ENCODE measurements around the gene KRT79. TPM values are rescaled to one million over a fixed set of nuclear protein-coding genes. Genes with fewer than 3 reads are reported as not detected.

The KRT79 gene
- total RNA-seq, 1 donor from 2014 or later, result not detected

GRCh38 chr12:52783563-52784316 lies 50.4 kb downstream of the KRT79 start:
- Mint-ChIP-seq H3K9me3 (no peaks in the 10 kb centered on the region), H3K4me1 (no peaks in the 10 kb centered on the region), H3K27ac (ENCODE audit: unreplicated experiment) (no peak overlapping the region), H3K4me3 (no peak overlapping the region), H3K36me3 (ENCODE audit: low read depth) (no peaks in the 10 kb centered on the region), H3K27me3 (ENCODE audit: low read depth) (peaks cover 45% of the 10 kb centered on the region)
- DNase-seq (ENCODE audit: low read depth, low spot score), result no peak
- TF ChIP-seq, protein P1, sequence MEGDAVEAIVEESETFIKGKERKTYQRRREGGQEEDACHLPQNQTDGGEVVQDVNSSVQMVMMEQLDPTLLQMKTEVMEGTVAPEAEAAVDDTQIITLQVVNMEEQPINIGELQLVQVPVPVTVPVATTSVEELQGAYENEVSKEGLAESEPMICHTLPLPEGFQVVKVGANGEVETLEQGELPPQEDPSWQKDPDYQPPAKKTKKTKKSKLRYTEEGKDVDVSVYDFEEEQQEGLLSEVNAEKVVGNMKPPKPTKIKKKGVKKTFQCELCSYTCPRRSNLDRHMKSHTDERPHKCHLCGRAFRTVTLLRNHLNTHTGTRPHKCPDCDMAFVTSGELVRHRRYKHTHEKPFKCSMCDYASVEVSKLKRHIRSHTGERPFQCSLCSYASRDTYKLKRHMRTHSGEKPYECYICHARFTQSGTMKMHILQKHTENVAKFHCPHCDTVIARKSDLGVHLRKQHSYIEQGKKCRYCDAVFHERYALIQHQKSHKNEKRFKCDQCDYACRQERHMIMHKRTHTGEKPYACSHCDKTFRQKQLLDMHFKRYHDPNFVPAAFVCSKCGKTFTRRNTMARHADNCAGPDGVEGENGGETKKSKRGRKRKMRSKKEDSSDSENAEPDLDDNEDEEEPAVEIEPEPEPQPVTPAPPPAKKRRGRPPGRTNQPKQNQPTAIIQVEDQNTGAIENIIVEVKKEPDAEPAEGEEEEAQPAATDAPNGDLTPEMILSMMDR (conservative IDR thresholded peaks at IDR 0.05), result no peak

- no peak overlapping the region for H3K4me3 Mint-ChIP-seq
- no peaks in the 10 kb centered on the region for H3K9me3 Mint-ChIP-seq
- H3K27ac Mint-ChIP-seq (ENCODE audit: unreplicated experiment), result no peak overlapping the region
- TF ChIP-seq, protein P1 (conservative IDR thresholded peaks at IDR 0.05), result no peak
- H3K27me3 Mint-ChIP-seq (ENCODE audit: low read depth), result peaks cover 48% of the 10 kb centered on the region
- H3K4me1 Mint-ChIP-seq, result no peaks in the 10 kb centered on the region
- no peaks in the 10 kb centered on the region for H3K36me3 Mint-ChIP-seq (ENCODE audit: low read depth)
- no peak for DNase-seq (ENCODE audit: low read depth, low spot score)
Observed at GRCh38 chr12:52782502-52782901, 51.6 kb downstream of the KRT79 start.

DNA sequence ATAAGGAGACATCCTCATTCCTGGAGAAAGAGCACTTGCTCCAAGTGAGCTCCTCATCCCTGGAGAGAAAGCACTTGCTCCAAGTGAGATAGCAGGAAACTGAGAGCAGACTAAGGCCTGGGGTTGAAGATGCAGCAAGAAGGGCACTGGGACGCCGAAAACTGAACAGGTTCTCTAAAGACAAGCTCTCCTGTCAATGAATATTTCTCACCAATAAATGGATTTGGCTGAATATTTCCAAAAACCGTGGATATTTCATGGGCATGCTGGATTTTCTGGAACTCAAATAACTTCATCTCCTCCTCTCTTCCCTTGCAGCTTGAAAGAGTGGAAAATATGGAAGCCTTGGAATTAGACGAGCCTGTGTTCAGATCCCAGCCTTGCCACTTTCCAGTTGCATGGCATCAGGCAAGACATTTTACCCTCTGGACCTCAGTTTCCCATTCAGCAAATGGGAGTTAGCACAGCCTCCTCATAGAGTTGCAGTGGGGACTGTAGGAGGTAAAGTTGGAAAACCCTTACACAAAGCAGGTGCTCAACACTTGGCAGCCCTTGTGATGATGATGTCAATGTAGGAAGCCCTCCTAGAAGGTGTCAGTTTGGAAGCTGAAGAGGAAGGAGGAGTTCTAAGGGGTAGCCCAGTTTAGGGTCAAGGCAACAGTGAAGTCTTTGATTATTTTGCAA lies 52.6 kb downstream of the KRT79 start:
- Mint-ChIP-seq H3K27me3 (ENCODE audit: low read depth) (peaks cover 52% of the 10 kb centered on the region), H3K9me3 (no peaks in the 10 kb centered on the region), H3K4me1 (no peaks in the 10 kb centered on the region), H3K27ac (ENCODE audit: unreplicated experiment) (no peak overlapping the region), H3K4me3 (no peak overlapping the region), H3K36me3 (ENCODE audit: low read depth) (no peaks in the 10 kb centered on the region)
- TF ChIP-seq, protein P1 (conservative IDR thresholded peaks at IDR 0.05), result no peak
- no peak for DNase-seq (ENCODE audit: low read depth, low spot score)

- Mint-ChIP-seq H3K36me3 (ENCODE audit: low read depth) (no peaks in the 10 kb centered on the region), H3K4me3 (no peak overlapping the region), H3K9me3 (no peaks in the 10 kb centered on the region), H3K27ac (ENCODE audit: unreplicated experiment) (no peak overlapping the region), H3K4me1 (no peaks in the 10 kb centered on the region), H3K27me3 (ENCODE audit: low read depth) (peaks cover 54% of the 10 kb centered on the region)
- TF ChIP-seq, protein P1 (conservative IDR thresholded peaks at IDR 0.05), result no peak
- DNase-seq (ENCODE audit: low read depth, low spot score), result no peak
Observed at GRCh38 chr12:52779914-52780313, 54.2 kb downstream of the KRT79 start.

- no peaks in the 10 kb centered on the region for H3K4me1 Mint-ChIP-seq
- H3K4me3 Mint-ChIP-seq, result no peak overlapping the region
- no peaks in the 10 kb centered on the region for H3K9me3 Mint-ChIP-seq
- TF ChIP-seq, protein P1 (conservative IDR thresholded peaks at IDR 0.05), result no peak
- no peak for DNase-seq (ENCODE audit: low read depth, low spot score)
- no peak overlapping the region for H3K27ac Mint-ChIP-seq (ENCODE audit: unreplicated experiment)
- H3K36me3 Mint-ChIP-seq (ENCODE audit: low read depth), result no peaks in the 10 kb centered on the region
- peaks cover 52% of the 10 kb centered on the region for H3K27me3 Mint-ChIP-seq (ENCODE audit: low read depth)
Observed at GRCh38 chr12:52778833-52779232, 55.3 kb downstream of the KRT79 start.
